ENCODE data around the gene LPIN1.
"Not testable (repeated sequence)": the region's sequence is repeated elsewhere in the genome, so short reads cannot be mapped to it uniquely, and the experiment has no call there.

Gene LPIN1

DNA sequence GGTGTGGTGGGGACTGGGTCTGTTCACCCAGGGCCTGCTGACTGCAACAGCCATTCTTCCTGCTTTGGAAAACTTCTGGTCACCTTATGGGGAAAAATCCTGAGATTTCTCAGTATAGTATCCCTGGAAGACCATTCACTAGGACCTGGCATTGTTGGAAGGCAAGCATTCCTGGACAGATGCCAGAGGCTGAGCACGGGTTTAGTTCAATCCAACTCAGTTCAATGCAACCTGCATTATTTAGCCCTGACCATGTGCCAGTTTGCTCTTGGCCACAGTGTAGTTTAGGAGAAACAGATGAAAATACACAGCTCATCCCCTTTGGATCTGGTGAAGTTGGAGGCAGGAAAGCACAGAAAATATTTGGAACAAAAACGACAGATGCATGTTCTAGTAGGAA is 95.9 kb downstream of the LPIN1 start:
- no peak overlapping the region for H3K4me2 ChIP-seq (ENCODE audit: low read length)
- TF ChIP-seq EZH2phosphoT487 (IDR thresholded peaks at IDR 0.05; ENCODE audit: low read depth) = no peak
- TF ChIP-seq, protein P1, sequence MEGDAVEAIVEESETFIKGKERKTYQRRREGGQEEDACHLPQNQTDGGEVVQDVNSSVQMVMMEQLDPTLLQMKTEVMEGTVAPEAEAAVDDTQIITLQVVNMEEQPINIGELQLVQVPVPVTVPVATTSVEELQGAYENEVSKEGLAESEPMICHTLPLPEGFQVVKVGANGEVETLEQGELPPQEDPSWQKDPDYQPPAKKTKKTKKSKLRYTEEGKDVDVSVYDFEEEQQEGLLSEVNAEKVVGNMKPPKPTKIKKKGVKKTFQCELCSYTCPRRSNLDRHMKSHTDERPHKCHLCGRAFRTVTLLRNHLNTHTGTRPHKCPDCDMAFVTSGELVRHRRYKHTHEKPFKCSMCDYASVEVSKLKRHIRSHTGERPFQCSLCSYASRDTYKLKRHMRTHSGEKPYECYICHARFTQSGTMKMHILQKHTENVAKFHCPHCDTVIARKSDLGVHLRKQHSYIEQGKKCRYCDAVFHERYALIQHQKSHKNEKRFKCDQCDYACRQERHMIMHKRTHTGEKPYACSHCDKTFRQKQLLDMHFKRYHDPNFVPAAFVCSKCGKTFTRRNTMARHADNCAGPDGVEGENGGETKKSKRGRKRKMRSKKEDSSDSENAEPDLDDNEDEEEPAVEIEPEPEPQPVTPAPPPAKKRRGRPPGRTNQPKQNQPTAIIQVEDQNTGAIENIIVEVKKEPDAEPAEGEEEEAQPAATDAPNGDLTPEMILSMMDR (IDR thresholded peaks at IDR 0.05; ENCODE audit: low read depth, low read length) = no peak
- no peaks in the 10 kb centered on the region for H3K79me2 ChIP-seq (ENCODE audit: low read length)
- no peaks in the 10 kb centered on the region for H3K36me3 ChIP-seq (replicated peaks; ENCODE audit: low read depth, low read length)
- no peak overlapping the region for H2AFZ ChIP-seq (ENCODE audit: low read depth, low read length)
- no peak overlapping the region for H3K27ac ChIP-seq (ENCODE audit: low read length)
- peaks cover 10% of the 10 kb centered on the region for H4K20me1 ChIP-seq (ENCODE audit: insufficient read depth, low read length)
- no peaks in the 10 kb centered on the region for H3K4me1 ChIP-seq (ENCODE audit: low read length)
- H3K9me3 ChIP-seq (ENCODE audit: insufficient read depth, low read length) = 0 out of 2 replicates have a peak, but pooled peaks cover 2% of the 10 kb centered on the region
- H3K27me3 ChIP-seq (ENCODE audit: low read depth, low read length) = peaks cover 48% of the 10 kb centered on the region
- no peak overlapping the region for H3K9ac ChIP-seq (ENCODE audit: low read length)
- H3K4me3 ChIP-seq (ENCODE audit: low read length) = no peak overlapping the region

- not testable (repeated sequence) for H3K79me2 ChIP-seq (ENCODE audit: low read length); H2AFZ ChIP-seq (ENCODE audit: low read depth, low read length); H3K27ac ChIP-seq (ENCODE audit: low read length); H3K4me3 ChIP-seq (ENCODE audit: low read length); H3K4me2 ChIP-seq (ENCODE audit: low read length); H3K9ac ChIP-seq (ENCODE audit: low read length); H3K36me3 ChIP-seq (replicated peaks; ENCODE audit: low read depth, low read length); H4K20me1 ChIP-seq (ENCODE audit: insufficient read depth, low read length); H3K4me1 ChIP-seq (ENCODE audit: low read length); H3K9me3 ChIP-seq (ENCODE audit: insufficient read depth, low read length)
- H3K27me3 ChIP-seq (ENCODE audit: low read depth, low read length) = peaks cover 28% of the 10 kb centered on the region
Observed at GRCh38 chr2:11844798-11845197, 98.4 kb downstream of the LPIN1 start.

DNA sequence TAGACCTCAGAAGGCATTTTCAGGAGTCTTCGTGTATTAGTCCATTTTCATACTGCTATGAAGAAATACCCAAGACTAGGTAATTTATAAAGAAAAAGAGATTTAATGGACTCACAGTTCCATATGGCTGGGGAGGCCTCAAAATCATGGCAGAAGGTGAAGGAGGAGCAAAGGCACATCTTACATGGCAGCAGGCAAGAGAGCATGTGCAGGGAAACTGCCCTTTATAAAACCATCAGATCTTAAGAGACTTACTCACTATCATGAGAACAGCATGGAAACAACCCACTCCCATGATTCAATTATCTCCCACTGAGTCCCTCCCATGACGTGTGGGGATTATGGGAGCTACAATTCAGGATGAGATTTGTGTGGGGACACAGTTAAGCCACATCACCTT is 101.5 kb downstream of the LPIN1 start:
- H3K9ac ChIP-seq (ENCODE audit: low read length); H3K4me2 ChIP-seq (ENCODE audit: low read length); H3K9me3 ChIP-seq (ENCODE audit: insufficient read depth, low read length); H3K4me3 ChIP-seq (ENCODE audit: low read length); H3K27ac ChIP-seq (ENCODE audit: low read length); H2AFZ ChIP-seq (ENCODE audit: low read depth, low read length); H3K79me2 ChIP-seq (ENCODE audit: low read length); H4K20me1 ChIP-seq (ENCODE audit: insufficient read depth, low read length); H3K36me3 ChIP-seq (replicated peaks; ENCODE audit: low read depth, low read length); H3K4me1 ChIP-seq (ENCODE audit: low read length): not testable (repeated sequence)
- H3K27me3 ChIP-seq (ENCODE audit: low read depth, low read length) = peaks cover 18% of the 10 kb centered on the region

- TF ChIP-seq, protein P1 (IDR thresholded peaks at IDR 0.05; ENCODE audit: low read depth, low read length) = no peak
- no peak for TF ChIP-seq EZH2phosphoT487 (IDR thresholded peaks at IDR 0.05; ENCODE audit: low read depth)
Observed at GRCh38 chr2:11850082-11850481, 103.7 kb downstream of the LPIN1 start.

GRCh38 chr2:11852526-11853196 is 106.2 kb downstream of the LPIN1 start:
- H2AFZ ChIP-seq (ENCODE audit: low read depth, low read length) = no peak overlapping the region
- TF ChIP-seq EZH2phosphoT487 (IDR thresholded peaks at IDR 0.05; ENCODE audit: low read depth) = no peak
- TF ChIP-seq, protein P1 (IDR thresholded peaks at IDR 0.05; ENCODE audit: low read depth, low read length) = no peak

More at GRCh38 chr2:11850082-11850481, 103.7 kb downstream of the LPIN1 start:
- Histone ChIP-seq H2AFZ (ENCODE audit: low read depth, low read length) (no peak overlapping the region), H3K79me2 (ENCODE audit: low read length) (no peaks in the 10 kb centered on the region), H3K4me3 (ENCODE audit: low read length) (no peak overlapping the region), H4K20me1 (ENCODE audit: insufficient read depth, low read length) (no peaks in the 10 kb centered on the region), H3K27me3 (ENCODE audit: low read depth, low read length) (peaks cover 22% of the 10 kb centered on the region), H3K36me3 (replicated peaks; ENCODE audit: low read depth, low read length) (no peaks in the 10 kb centered on the region), H3K27ac (ENCODE audit: low read length) (no peak overlapping the region), H3K9ac (ENCODE audit: low read length) (no peak overlapping the region), H3K9me3 (ENCODE audit: insufficient read depth, low read length) (0 out of 2 replicates have a peak, but pooled peaks cover 6% of the 10 kb centered on the region), H3K4me1 (ENCODE audit: low read length) (no peaks in the 10 kb centered on the region), H3K4me2 (ENCODE audit: low read length) (no peak overlapping the region)

More at GRCh38 chr2:11852526-11853196, 106.2 kb downstream of the LPIN1 start:
- H3K36me3 ChIP-seq (replicated peaks; ENCODE audit: low read depth, low read length) = no peaks in the 10 kb centered on the region
- H3K27me3 ChIP-seq (ENCODE audit: low read depth, low read length) = peaks cover 24% of the 10 kb centered on the region
- H3K9ac ChIP-seq (ENCODE audit: low read length) = no peak overlapping the region
- no peaks in the 10 kb centered on the region for H3K79me2 ChIP-seq (ENCODE audit: low read length)
- H3K4me2 ChIP-seq (ENCODE audit: low read length) = no peak overlapping the region
- H3K27ac ChIP-seq (ENCODE audit: low read length) = no peak overlapping the region
- no peak overlapping the region for H3K4me3 ChIP-seq (ENCODE audit: low read length)
- H3K4me1 ChIP-seq (ENCODE audit: low read length) = no peaks in the 10 kb centered on the region
- H4K20me1 ChIP-seq (ENCODE audit: insufficient read depth, low read length) = no peaks in the 10 kb centered on the region
- H3K9me3 ChIP-seq (ENCODE audit: insufficient read depth, low read length) = 0 out of 2 replicates have a peak, but pooled peaks cover under 1% of the 10 kb centered on the region

Measured in OCI-LY3 (cell line).